GM18502 (cell line): ENCODE measurements around the gene ADGRV1.
A peak's percentile ranks its signal among the peaks of the same experiment; 100 is the strongest.
"Not testable (repeated sequence)": the region's sequence is repeated elsewhere in the genome, so short reads cannot be mapped to it uniquely, and the experiment has no call there.

Experiments
- ATAC-seq: cut with Tn5 transposase; IDR thresholded peaks from one replicate; pipeline ENCODE4 v1.9.1; 2021; ENCODE audit warnings: mild to moderate bottlenecking; ENCODE audit not compliant: unreplicated experiment, poor library complexity

ADGRV1 gene

GRCh38 chr5:90703932-90704331 is 145.3 kb downstream of the ADGRV1 start:
- ATAC-seq, result no peak

- ATAC-seq, result no peak
Observed at GRCh38 chr5:90707698-90708097, 149.1 kb downstream of the ADGRV1 start.

DNA sequence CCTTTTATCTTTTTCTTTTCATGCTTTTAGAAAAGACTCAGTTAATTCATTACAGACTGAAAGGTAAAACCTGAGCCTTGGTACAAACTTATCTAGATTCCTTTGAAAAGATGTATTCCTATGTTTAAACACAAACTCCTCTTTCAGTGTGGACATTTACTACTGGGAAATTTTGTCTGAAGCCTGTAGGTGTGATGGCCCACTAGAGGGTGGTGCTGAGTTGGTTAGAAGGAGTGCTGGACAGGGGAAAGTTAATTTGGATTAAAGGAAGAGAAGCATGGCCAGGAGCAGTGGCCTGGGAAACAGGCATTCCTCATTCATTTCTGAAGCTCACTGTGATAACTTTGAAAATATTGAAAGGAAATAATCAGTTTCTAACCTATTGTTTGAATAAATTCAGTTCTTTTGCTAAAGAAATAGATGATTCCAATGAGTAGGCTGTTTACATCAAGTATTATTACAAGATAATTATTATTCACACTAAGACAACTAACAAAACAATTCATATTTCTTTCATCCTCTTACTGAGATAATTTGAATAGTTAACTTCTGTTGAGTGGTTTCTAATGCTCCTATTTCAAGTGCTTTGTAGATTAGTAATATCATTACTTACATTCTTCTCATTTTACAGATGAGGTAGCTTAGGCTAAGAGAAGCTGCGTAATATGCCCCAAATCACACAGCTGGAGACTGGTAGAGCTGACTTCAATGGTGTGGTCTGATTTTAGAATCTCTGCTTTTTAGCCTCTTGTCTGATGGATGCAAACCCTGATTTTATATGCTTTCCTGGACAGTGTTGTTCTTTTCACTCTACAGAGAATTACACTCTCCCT is 150.9 kb downstream of the ADGRV1 start:
- peak; percentile 73 for ATAC-seq

- no peak for ATAC-seq
Observed at GRCh38 chr5:90718387-90718786, 159.8 kb downstream of the ADGRV1 start.

DNA sequence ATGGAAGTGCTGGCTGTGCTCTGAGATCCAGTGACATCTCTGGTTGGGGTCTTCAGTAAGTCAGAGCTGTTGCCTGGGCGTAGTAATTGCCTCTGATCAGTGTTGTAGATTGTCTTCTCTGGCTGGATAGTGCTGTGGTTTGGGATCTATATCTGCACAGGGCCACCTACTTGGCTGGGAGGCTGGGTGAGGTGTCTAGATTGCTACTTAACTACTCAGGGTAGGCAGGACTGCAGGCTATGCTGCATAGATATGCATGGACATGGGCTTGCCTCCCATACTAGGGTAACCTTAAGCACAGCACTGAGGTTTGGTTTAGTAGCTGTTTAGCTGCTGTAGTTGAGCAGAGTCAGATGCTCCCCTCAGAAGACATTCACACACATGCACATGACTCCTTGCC is 181.0 kb downstream of the ADGRV1 start:
- ATAC-seq, result no peak

- ATAC-seq, result no peak
Observed at GRCh38 chr5:90740244-90740799, 181.7 kb downstream of the ADGRV1 start.

DNA sequence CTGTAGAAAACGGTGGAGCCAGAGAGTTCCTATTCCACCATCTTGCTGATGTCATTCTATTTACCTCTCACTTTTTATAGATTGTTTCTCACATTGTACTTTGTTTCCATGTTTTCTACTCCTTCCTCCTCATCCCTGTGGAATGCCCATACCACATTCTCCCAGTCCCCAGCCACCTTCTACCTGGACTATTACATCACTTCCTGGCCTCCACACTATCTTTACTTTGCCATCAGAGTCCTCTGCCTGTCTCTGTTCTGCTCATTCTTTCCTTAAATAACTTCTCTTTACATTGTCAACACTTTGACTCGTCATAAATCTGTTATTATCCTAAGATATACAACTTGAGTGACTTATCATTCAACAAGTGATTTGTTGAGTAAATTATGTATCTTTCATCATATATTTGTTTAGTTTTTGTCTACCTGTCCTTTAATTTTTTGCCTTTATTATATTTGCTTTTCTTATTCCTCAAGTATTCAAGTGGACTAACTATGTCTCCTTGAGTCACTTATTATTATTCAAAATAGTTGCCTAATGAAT is 182.5 kb downstream of the ADGRV1 start:
- no peak for ATAC-seq

DNA sequence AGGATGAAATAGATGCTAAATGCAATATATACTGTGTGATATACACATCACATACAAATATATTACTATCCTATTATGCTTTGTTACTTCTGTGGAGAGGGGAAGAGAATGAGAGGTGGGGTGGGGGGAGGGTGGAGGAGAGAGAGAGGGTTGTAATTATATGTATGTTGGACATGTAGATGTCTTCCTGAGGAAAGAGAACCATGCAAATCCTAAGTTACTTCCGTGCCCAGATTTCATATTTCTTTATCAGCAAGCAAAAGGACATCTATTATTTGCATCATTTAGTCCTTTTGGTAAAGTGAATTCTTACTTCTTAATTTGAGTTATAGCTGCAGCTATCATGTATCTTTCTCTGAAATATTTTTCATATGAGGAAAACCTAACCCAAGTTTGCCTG is 187.5 kb downstream of the ADGRV1 start:
- ATAC-seq, result no peak

- ATAC-seq, result no peak
Observed at GRCh38 chr5:90747175-90747574, 188.6 kb downstream of the ADGRV1 start.

- ATAC-seq, result no peak
Observed at GRCh38 chr5:90747693-90748092, 189.1 kb downstream of the ADGRV1 start.

DNA sequence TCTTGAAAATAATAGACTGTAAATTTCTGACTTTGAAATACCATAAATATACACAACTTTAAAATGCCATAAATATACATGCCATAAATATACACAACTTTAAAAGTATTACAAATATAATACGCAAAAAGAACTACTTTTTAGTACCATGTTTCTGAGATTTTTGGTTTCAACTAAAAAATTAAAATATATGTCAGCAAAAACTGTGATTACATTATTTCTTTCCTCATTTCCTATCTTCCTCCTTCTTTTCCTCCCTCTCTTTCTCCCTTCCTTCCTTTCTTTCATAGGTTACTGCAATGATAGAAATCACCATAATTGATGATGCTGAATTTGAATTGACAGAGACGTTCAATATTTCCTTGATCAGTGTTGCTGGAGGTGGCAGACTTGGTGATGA is 200.5 kb downstream of the ADGRV1 start:
- ATAC-seq, result no peak

DNA sequence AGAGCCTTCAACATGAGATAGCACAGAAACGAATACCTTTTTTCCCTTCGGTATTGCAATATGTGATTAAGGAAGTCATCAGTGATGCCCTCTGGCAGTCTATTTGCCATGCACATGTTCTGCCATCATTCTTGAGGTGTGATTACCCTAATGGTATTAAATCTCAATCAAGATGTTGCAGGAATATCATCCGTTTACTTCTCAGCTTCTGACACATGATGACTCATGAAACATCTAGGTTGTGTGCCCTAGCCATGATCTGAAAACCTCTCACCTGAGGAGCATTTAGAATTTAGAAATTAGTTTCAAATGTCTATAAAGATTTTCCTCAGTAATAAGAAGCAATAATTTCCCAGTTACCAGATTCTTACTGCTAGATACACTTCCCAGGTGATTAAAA is 209.1 kb downstream of the ADGRV1 start:
- ATAC-seq, result no peak

DNA sequence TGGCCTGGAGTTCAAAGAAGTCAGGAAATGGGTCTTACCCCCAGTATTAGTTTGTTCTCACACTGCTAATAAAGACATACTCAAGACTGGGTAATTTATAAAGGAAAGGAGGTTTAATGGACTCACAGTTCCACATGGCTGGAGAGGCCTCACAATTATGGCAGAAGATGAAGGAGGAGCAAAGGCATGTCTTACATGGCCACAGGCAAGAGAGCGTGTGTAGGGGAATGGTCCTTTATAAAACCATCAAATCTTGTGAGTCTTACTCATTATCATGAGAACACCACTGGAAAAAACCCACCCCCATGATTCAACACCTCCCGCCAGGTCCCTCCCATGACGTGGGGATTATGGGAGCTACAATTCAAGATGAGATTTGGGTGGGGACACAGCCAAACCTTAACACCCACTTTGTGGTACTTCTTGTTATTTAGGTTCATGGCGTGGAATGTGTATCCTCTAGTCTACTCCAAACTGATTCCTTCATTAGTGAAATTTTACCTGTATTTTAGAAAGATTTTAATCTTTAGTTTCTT is 211.5 kb downstream of the ADGRV1 start:
- not testable (repeated sequence) for ATAC-seq

DNA sequence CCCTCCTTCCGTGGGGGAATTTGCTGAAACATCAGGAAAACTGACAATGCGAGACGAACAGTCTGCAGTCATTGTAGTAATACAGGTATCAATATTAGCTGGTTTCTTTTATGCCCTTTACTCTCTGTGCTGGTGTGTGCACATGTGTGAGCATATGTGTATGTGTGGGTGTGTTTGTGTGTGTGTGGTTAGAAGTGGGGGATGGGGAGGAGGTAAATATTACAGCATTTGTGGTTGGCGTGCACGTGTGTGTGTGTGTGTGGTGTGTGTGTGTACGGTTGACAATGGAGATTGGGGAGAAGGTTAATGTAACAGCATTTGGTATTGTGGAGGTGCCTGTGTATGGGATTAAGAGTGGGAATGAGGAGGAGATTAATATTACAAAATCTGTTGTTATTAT is 219.4 kb downstream of the ADGRV1 start:
- ATAC-seq, result no peak

DNA sequence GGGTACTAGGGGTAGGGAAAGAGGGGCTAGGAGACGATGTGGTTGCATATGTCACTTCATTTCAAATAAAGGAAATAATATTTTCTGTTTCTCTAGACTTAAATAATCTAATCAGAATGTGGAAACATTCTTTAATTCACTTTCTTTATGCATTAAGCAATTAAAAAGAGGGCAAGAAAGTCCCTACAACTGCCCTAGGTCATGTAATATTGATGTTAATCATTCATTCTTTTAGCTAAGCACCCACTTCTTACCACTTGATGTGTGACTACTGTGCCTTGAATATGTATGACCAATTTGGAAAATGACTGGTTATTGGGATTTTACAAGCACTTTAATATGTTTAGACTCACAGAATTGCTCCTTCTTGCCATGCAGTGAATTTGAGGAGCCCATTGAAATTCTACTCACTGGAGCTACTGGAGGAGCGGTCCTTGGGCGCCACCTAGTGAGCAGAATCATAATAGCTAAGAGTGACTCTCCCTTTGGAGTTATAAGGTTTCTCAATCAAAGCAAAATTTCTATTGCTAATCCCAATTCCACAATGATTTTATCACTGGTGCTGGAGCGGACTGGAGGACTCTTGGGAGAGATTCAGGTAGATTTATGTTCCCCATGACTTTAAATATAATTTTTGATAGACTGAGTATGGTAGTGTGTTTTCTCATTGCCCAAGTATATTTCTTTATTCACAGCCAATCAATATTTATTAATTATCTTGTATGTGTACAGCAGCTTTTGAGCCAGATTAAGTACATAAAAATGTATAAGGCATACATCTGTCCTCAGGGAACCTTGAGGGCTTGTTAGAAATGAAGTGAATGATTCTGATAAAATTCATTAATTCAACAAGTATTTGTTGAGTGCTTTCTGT is 225.1 kb downstream of the ADGRV1 start:
- ATAC-seq, result peak; percentile 98

- no peak for ATAC-seq
Observed at GRCh38 chr5:90786756-90787155, 228.2 kb downstream of the ADGRV1 start.

DNA sequence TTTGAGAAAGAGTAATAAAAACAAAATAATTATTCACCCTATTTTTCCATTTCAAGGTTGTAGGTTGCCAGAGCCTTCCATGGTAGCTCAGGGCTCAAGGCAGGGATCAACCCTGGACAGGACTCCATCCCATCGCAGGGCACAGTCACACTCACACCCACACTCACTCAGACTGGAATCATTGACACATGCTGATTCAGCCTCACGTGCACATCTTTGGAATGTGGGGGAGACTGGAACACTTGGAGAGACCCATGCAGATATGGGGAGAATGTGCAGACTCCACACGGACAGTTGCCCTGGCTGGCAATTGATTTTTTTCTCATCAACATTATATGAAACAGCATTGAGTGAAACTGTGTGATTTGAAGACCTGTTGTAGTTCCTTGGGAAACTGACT is 234.1 kb downstream of the ADGRV1 start:
- ATAC-seq, result no peak

GRCh38 chr5:90793183-90793582 is 234.6 kb downstream of the ADGRV1 start:
- no peak for ATAC-seq

- not testable (repeated sequence) for ATAC-seq
Observed at GRCh38 chr5:90796919-90797318, 238.3 kb downstream of the ADGRV1 start.

DNA sequence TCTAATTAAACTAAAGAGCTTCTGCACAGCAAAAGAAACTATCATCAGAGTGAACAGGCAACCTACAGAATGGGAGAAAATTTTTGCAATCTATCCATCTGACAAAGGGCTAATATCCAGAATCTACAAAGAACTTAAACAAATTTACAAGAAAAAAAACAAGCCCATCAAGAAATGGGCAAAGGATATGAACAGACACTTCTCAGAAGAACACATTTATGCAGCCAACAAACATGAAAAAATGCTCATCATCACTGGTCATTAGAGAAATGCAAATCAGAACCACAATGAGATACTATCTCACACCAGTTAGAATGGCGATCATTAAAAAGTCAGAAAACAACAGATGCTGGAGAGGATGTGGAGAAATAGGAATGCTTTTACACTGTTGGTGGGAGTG is 241.5 kb downstream of the ADGRV1 start:
- ATAC-seq, result not testable (repeated sequence)

GRCh38 chr5:90800515-90800914 is 241.9 kb downstream of the ADGRV1 start:
- ATAC-seq, result not testable (repeated sequence)
